Uterus (tissue), 4 donors: ENCODE data around the gene RASD1. TPM values are rescaled to one million over a fixed set of nuclear protein-coding genes. Genes with fewer than 3 reads are reported as not detected.

Experiments used
- DNase-seq, 2 donors: peaks; one replicate each; pipeline ENCODE4 v3.0.0-alpha.2; 2019 to 2020
- H3K27ac ChIP-seq, 2 donors: fragments of 200-600 bp; sonication (generic); 1 replicate in 1 of 2; 2 replicates in 1 of 2; pipeline ENCODE4 v1.5.1; 2016 to 2018
- H3K27me3 ChIP-seq, 2 donors: fragments of 200-600 bp; sonication (generic); one replicate each; pipeline ENCODE4 v1.5.1; 2018 to 2019; ENCODE audit warnings: control low read depth in 1 of 2
- H3K36me3 ChIP-seq, 2 donors: fragments of 200-600 bp; sonication (generic); one replicate each; pipeline ENCODE4 v1.5.1; 2019; ENCODE audit warnings: control low read depth in 1 of 2
- H3K4me1 ChIP-seq, 2 donors: fragments of 200-600 bp; sonication (generic); one replicate each; pipeline ENCODE4 v1.5.1; 2018 to 2019; ENCODE audit warnings: control low read depth in 1 of 2
- H3K4me3 ChIP-seq, 2 donors: fragments of 200-600 bp; sonication (generic); 1 replicate in 1 of 2; 2 replicates in 1 of 2; pipeline ENCODE4 v1.5.1; 2018 to 2019; ENCODE audit warnings: mild to moderate bottlenecking in 1 of 2
- H3K9me3 ChIP-seq, 2 donors: fragments of 200-600 bp; sonication (generic); one replicate each; pipeline ENCODE4 v1.5.1; 2019; ENCODE audit warnings: control low read depth in 1 of 2
- POLR2A ChIP-seq, 2 donors: fragments of 450-650 bp; IDR thresholded peaks; one replicate each; pipeline ENCODE4 v1.6.1; 2016; ENCODE audit warnings: antibody characterized with exemption in 2 of 2, mild to moderate bottlenecking in 1 of 2, moderate library complexity in 1 of 2
- intact Hi-C: fragments of 100-400 bp; cut with DNase I; formaldehyde crosslinking; loops from one replicate; pipeline ENCODE4 v1.15.1; 2023; ENCODE audit warnings: low total_unique reads
- small RNA-seq: library from RNA; depleted of rRNA; stranded (forward); fragments of <200 nt; gene quantifications from one replicate; pipeline ENCODE3, GENCODE V24; 2016
- total RNA-seq, 4 donors: library from RNA; depleted of rRNA in 3 of 4; stranded (reverse); fragments of >200 nt in 3 of 4; gene quantifications; one replicate each; pipeline versions ENCODE4 v1.1.0 to v1.2.4, GENCODE V29; 2014 to 2023
- TF ChIP-seq, protein P1 (sequence below), 4 experiments: fragments of 200-600 bp in 2 of 4; fragments of 450-650 bp in 2 of 4; sonication (generic) in 2 of 4; IDR thresholded peaks; one replicate each; pipeline ENCODE4 v1.5.1; 2016 to 2019; ENCODE audit warnings: antibody characterized with exemption in 4 of 4, mild to moderate bottlenecking in 2 of 4, moderate library complexity in 1 of 4
- donor health status: DM: yes; HTN: yes; CAD: no.

The RASD1 gene
- total RNA-seq, 4 donors from 2014 or later, result 0.59 to 12.7 (median 7.4) TPM

DNA sequence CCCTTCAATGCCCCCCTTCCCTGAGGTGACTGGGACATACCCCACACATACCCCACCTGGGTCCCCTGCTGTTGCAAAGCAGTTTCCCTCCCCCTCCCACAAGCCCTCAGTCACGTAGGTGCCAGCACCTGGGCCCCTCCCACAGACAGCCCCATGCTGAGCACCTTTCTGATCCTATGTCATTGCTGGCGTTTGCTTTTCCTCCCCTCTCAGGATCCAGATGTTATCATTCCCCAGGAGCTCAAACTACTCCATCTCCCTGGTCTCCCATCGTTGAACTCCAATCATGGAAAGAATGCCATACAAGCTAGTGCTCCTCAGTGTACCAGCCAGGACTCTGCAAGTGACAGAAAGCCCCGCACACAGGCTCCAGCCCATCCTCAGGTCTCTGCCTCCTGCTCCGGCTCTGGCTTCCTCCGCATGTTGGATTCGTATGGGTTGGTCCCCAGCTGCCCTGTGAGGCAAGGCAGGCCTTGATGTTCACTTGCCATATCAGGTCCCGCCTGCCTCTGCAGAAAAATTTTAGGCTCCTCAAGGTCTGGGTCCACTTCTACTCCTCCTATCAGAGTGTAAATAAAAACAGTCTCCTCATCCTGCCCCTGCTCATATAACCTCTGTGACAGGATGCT is 50.8 kb downstream of the RASD1 start:
- no peak for TF ChIP-seq POLR2A (IDR thresholded peaks at IDR 0.05)
- TF ChIP-seq, protein P1, sequence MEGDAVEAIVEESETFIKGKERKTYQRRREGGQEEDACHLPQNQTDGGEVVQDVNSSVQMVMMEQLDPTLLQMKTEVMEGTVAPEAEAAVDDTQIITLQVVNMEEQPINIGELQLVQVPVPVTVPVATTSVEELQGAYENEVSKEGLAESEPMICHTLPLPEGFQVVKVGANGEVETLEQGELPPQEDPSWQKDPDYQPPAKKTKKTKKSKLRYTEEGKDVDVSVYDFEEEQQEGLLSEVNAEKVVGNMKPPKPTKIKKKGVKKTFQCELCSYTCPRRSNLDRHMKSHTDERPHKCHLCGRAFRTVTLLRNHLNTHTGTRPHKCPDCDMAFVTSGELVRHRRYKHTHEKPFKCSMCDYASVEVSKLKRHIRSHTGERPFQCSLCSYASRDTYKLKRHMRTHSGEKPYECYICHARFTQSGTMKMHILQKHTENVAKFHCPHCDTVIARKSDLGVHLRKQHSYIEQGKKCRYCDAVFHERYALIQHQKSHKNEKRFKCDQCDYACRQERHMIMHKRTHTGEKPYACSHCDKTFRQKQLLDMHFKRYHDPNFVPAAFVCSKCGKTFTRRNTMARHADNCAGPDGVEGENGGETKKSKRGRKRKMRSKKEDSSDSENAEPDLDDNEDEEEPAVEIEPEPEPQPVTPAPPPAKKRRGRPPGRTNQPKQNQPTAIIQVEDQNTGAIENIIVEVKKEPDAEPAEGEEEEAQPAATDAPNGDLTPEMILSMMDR (IDR thresholded peaks at IDR 0.05), result no peak
- no peaks in the 10 kb centered on the region for H3K4me1 ChIP-seq
- DNase-seq, result no peak
- H3K27ac ChIP-seq, result no peak overlapping the region
- no peak overlapping the region for H3K4me3 ChIP-seq
- intact Hi-C loops, result no loop called here
- H3K27me3 ChIP-seq, result no peaks in the 10 kb centered on the region
- no peaks in the 10 kb centered on the region for H3K36me3 ChIP-seq
- no peaks in the 10 kb centered on the region for H3K9me3 ChIP-seq

Small RNA genes within 50 kb of the gene (small RNA-seq; reads per million reads assigned to genes)
- gene RF00019, result not detected

Other genes starting within 250 kb of the RASD1 start
- 10 to 100 TPM; 13.1 to 83.3 (median 49.4) TPM for gene COPS3, start 215.1 kb downstream of the RASD1 start, total RNA-seq
- 1 to 10 TPM in 3 of 4 donors, under 1 TPM in 1; 0.26 to 7.8 (median 2.8) TPM for gene NT5M, start 193.0 kb downstream of the RASD1 start, total RNA-seq
- gene MED9, start 19.4 kb downstream of the RASD1 start, total RNA-seq, result 10 to 100 TPM in 3 of 4 donors, 1 to 10 TPM in 1; 3.2 to 17.4 (median 13.4) TPM
- gene PEMT, start 95.3 kb upstream of the RASD1 start, total RNA-seq, result 10 to 100 TPM; 26.3 to 61.7 (median 32.2) TPM
- gene RAI1, start 185.1 kb upstream of the RASD1 start, total RNA-seq, result 10 to 100 TPM in 3 of 4 donors, 1 to 10 TPM in 1; 10.0 to 66.1 (median 15.3) TPM